Endothelial cell of umbilical vein (primary cell): Measurements from ENCODE around the gene UBE4B.

Experiments used
- EZH2 ChIP-seq: IDR thresholded peaks from 2 replicates; pipeline ENCODE4 v1.6.1; 2012; ENCODE audit warnings: borderline replicate concordance, low read depth, mild to moderate bottlenecking, moderate library complexity, low read length, inconsistent platforms; ENCODE audit not compliant: severe bottlenecking
- POLR2A ChIP-seq: IDR thresholded peaks from 2 replicates; pipeline ENCODE4 v1.6.1; 2012; ENCODE audit warnings: low read depth, mild to moderate bottlenecking, control low read depth, low read length
- TF ChIP-seq, protein P1 (sequence below), 2 donors: IDR thresholded peaks; 1 replicate in 1 of 2; 2 replicates in 1 of 2; pipeline ENCODE4 v1.5.1; 2011; ENCODE audit warnings: low read length in 2 of 2, mild to moderate bottlenecking in 2 of 2, moderate library complexity in 2 of 2, control low read depth in 1 of 2, inconsistent platforms in 1 of 2, low read depth in 1 of 2; ENCODE audit not compliant: insufficient read depth in 1 of 2; ENCODE audit errors: extremely low read depth in 1 of 2
- TF ChIP-seq, protein P2 (sequence below): IDR thresholded peaks from 2 replicates; pipeline ENCODE4 v1.6.1; 2011; ENCODE audit not compliant: insufficient read depth, insufficient read length

DNA sequence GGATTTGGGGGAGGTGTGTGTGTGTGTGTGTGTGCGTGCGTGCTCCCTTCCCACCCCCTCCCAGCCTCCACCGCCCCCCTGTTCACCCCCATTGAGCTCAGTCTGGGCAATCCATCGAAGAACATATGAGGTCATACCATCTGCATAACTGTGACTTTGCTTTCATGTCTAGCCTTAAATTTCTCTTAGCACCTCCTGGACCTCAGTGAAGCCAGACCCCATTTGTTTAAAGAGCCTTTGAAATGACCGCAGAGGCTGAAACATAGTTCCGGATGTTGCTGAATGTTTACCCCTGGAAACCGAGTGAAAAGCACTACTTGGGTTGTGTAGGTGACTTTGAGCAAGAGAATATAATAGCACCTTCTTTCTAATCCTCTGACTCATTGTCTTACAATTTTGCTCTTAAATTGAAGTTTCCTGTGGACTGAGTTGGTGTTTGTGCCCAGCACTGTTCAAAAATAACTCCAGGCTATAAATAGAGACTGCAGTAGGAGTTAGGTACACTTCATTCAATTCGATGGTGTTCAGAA, 75.4 kb downstream of the UBE4B start:
- TF ChIP-seq, protein P1, sequence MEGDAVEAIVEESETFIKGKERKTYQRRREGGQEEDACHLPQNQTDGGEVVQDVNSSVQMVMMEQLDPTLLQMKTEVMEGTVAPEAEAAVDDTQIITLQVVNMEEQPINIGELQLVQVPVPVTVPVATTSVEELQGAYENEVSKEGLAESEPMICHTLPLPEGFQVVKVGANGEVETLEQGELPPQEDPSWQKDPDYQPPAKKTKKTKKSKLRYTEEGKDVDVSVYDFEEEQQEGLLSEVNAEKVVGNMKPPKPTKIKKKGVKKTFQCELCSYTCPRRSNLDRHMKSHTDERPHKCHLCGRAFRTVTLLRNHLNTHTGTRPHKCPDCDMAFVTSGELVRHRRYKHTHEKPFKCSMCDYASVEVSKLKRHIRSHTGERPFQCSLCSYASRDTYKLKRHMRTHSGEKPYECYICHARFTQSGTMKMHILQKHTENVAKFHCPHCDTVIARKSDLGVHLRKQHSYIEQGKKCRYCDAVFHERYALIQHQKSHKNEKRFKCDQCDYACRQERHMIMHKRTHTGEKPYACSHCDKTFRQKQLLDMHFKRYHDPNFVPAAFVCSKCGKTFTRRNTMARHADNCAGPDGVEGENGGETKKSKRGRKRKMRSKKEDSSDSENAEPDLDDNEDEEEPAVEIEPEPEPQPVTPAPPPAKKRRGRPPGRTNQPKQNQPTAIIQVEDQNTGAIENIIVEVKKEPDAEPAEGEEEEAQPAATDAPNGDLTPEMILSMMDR (IDR thresholded peaks at IDR 0.05; ENCODE audit: extremely low read depth in 1 of 2, insufficient read depth in 1 of 2, low read depth in 1 of 2, low read length in 2 of 2), result no peak
- TF ChIP-seq POLR2A, result no peak
- TF ChIP-seq, protein P2, sequence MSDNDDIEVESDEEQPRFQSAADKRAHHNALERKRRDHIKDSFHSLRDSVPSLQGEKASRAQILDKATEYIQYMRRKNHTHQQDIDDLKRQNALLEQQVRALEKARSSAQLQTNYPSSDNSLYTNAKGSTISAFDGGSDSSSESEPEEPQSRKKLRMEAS, result no peak
- no peak for TF ChIP-seq EZH2
